ENCODE results near the gene CCDC50. TPM values are rescaled to one million over a fixed set of nuclear protein-coding genes. Genes with fewer than 3 reads are reported as not detected.

CCDC50 gene
- total and polyA plus RNA-seq, 10 of the 15 experiments (the other 5 are each of a cell fraction or from before 2014, with no cell fraction given), result 46.7 to 150 (median 125) TPM

DNA sequence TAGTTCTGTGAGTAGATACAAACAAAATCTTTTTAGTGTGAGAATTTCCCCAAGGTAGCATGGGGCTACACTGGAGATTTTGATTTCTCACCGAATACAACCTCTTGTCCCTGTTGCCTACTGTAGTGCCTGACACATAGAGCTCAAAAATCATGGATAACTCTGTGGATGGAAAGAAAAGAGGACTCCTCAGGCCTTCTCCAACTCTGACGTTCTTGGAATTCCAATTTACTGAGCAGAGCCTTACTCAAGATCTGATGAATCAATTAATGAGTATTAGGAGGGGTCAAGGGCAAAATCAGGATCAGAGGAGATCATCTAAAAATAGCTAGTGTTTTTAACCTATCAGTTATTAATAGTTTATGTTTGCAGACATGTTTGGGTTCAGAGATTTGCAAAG is 85.1 kb downstream of the CCDC50 start:
- 2% methylated on average over 2 of the region's 2 CpGs for WGBS (ENCODE audit: insufficient coverage, insufficient replicate concordance, low lambda C conversion rate, missing lambda C conversion rate)
- H3K27me3 ChIP-seq (replicated peaks in 1 of 2; ENCODE audit: control insufficient read depth in 2 of 2, insufficient read depth in 2 of 2, low read length in 1 of 2), result no peaks in the 10 kb centered on the region; a peak in 1 of 4 replicates
- RAD21 ChIA-PET (ENCODE audit: unreplicated experiment), result interaction anchor here (1.0 to 1.4 kb wide), 6 partner anchors 32 to 1030 kb away, joined by 3 to 4 read pairs (median 3); no protein-coding TSS in a partner anchor
- SMC1A ChIA-PET (ENCODE audit: uncharacterized antibody, unreplicated experiment), result interaction anchor here (1.1 to 2.7 kb wide), 3 partner anchors 166 to 1009 kb away, joined by 4 to 8 read pairs (median 5); no protein-coding TSS in a partner anchor
- no peak overlapping the region for H3K9ac ChIP-seq (ENCODE audit: control insufficient read depth, insufficient read depth, low read length)
- H3K4me2 ChIP-seq (ENCODE audit: control insufficient read depth, insufficient read depth), result no peak overlapping the region
- intact Hi-C loops (cut with micrococcal nuclease; ENCODE audit: unreplicated experiment), result loop anchor here (10.0 kb wide), 1 partner anchor 711 kb away; no protein-coding TSS in a partner anchor
- in situ Hi-C loops (cut with MboI), result no loop called here
- H3K4me1 ChIP-seq (ENCODE audit: control insufficient read depth, insufficient read depth, low read length), result no peaks in the 10 kb centered on the region
- POLR2A ChIA-PET, result no interaction called here
- no peak overlapping the region for H2AFZ ChIP-seq (ENCODE audit: control insufficient read depth, low read depth, low read length)
- TF ChIP-seq, protein P1, sequence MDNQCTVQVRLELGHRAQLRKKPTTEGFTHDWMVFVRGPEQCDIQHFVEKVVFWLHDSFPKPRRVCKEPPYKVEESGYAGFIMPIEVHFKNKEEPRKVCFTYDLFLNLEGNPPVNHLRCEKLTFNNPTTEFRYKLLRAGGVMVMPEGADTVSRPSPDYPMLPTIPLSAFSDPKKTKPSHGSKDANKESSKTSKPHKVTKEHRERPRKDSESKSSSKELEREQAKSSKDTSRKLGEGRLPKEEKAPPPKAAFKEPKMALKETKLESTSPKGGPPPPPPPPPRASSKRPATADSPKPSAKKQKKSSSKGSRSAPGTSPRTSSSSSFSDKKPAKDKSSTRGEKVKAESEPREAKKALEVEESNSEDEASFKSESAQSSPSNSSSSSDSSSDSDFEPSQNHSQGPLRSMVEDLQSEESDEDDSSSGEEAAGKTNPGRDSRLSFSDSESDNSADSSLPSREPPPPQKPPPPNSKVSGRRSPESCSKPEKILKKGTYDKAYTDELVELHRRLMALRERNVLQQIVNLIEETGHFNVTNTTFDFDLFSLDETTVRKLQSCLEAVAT (IDR thresholded peaks at IDR 0.05), result no peak
- TF ChIP-seq ZNF217 (IDR thresholded peaks at IDR 0.05) (no peak), CBFB (IDR thresholded peaks at IDR 0.05; ENCODE audit: low read depth) (no peak), BRCA1 (IDR thresholded peaks at IDR 0.05; ENCODE audit: low read depth, low read length) (no peak)
- TF ChIP-seq, protein P2, sequence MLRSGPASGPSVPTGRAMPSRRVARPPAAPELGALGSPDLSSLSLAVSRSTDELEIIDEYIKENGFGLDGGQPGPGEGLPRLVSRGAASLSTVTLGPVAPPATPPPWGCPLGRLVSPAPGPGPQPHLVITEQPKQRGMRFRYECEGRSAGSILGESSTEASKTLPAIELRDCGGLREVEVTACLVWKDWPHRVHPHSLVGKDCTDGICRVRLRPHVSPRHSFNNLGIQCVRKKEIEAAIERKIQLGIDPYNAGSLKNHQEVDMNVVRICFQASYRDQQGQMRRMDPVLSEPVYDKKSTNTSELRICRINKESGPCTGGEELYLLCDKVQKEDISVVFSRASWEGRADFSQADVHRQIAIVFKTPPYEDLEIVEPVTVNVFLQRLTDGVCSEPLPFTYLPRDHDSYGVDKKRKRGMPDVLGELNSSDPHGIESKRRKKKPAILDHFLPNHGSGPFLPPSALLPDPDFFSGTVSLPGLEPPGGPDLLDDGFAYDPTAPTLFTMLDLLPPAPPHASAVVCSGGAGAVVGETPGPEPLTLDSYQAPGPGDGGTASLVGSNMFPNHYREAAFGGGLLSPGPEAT (IDR thresholded peaks at IDR 0.05; ENCODE audit: low read depth), result no peak
- H3K9me3 ChIP-seq (replicated peaks; ENCODE audit: control insufficient read depth, insufficient read depth, low read length), result peaks cover 2% of the 10 kb centered on the region; the same call in 1 of the 3 replicates
- H3K4me3 ChIP-seq, result no peak overlapping the region
- CTCF ChIA-PET, result interaction anchor here (0.6 to 1.4 kb wide), 12 partner anchors 10 to 1030 kb away, joined by 3 read pairs; no protein-coding TSS in a partner anchor
- BruUV-seq (replicated peaks), result no TSS peak
- no peaks in the 10 kb centered on the region for H4K20me1 ChIP-seq (ENCODE audit: control insufficient read depth, insufficient read depth)
- H3K27ac ChIP-seq (ENCODE audit: control insufficient read depth, insufficient read depth), result no peak overlapping the region
- FAIRE-seq, result no peak
- ATAC-seq, result no peak
- DNase-seq (ENCODE audit: low read depth, low spot score), result no peak
- H3K36me3 ChIP-seq (ENCODE audit: control insufficient read depth in 2 of 2, insufficient read depth in 2 of 2, low read length in 1 of 2), result no peaks in the 10 kb centered on the region
- H3K79me2 ChIP-seq (ENCODE audit: control insufficient read depth, insufficient read depth, low read length), result no peaks in the 10 kb centered on the region

All from GM12878 (cell line).